Measurements from ENCODE around the gene ATXN7L3. TPM values are rescaled to one million over a fixed set of nuclear protein-coding genes. Genes with fewer than 3 reads are reported as not detected.

ATXN7L3 gene
- total and polyA plus RNA-seq, 9 of the 15 experiments (the other 6 are each of a cell fraction or from before 2014, with no cell fraction given): 0.62 to 66.1 (median 33.2) TPM

DNA sequence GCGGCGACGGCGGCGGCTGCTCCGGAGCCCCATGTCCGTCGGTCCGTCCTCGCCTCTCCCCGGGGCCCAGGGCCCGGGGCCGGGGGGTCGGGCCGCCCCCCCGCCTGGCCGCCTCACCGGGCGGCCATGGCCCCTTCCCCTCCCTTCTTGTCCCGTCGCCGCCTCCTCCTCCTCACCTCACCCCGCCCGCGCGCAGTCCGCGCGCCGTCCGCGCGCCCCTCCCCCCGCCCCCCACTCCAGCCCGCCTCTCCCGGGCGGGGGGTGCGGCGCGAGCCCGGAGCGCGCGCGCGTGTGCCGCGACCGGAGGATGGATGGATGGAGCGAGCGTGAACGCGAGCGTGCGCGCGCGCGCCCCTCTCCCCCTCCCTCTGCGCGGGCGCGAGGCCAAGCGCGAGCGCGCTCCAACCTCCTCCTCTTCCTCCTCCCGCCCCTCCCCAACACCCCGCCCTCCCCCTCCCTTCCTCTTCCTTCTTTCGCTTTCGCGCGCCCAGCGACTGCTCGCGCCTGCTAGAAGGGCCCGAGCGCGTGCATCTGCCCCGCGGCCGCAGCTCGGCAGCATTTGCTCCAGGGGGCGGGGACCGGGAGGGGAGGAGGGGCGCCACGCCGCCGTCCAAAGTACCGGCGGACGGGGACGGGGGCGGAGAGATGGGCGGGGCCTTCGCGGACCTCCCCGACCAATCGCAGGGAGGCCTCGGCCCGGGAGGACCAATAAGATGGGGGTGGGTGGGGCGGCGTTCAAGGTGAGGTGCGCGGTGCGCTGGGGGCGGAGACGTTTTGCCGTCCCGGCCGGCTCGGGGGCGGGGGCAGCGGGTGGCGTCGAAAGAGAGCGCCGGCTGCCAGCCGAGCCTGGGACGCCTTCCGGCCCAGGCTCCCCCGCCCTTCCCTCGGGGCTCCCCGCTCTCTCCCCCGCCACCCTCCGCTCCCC, at the start of gene ATXN7L3 (continued):
- TF ChIP-seq, protein P1, sequence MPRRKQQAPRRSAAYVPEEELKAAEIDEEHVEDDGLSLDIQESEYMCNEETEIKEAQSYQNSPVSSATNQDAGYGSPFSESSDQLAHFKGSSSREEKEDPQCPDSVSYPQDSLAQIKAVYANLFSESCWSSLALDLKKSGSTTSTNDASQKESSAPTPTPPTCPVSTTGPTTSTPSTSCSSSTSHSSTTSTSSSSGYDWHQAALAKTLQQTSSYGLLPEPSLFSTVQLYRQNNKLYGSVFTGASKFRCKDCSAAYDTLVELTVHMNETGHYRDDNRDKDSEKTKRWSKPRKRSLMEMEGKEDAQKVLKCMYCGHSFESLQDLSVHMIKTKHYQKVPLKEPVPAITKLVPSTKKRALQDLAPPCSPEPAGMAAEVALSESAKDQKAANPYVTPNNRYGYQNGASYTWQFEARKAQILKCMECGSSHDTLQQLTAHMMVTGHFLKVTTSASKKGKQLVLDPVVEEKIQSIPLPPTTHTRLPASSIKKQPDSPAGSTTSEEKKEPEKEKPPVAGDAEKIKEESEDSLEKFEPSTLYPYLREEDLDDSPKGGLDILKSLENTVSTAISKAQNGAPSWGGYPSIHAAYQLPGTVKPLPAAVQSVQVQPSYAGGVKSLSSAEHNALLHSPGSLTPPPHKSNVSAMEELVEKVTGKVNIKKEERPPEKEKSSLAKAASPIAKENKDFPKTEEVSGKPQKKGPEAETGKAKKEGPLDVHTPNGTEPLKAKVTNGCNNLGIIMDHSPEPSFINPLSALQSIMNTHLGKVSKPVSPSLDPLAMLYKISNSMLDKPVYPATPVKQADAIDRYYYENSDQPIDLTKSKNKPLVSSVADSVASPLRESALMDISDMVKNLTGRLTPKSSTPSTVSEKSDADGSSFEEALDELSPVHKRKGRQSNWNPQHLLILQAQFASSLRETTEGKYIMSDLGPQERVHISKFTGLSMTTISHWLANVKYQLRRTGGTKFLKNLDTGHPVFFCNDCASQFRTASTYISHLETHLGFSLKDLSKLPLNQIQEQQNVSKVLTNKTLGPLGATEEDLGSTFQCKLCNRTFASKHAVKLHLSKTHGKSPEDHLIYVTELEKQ (CRISPR knock-in tag; IDR thresholded peaks at IDR 0.05): no peak
- TF ChIP-seq GABPB1 (CRISPR knock-in tag; IDR thresholded peaks at IDR 0.05): peak; percentile 66
- no peak for TF ChIP-seq NELFE (IDR thresholded peaks at IDR 0.05; ENCODE audit: insufficient read depth, insufficient read length)
- TF ChIP-seq ZNF354B (CRISPR knock-in tag; IDR thresholded peaks at IDR 0.05): no peak
- TF ChIP-seq JUN (IDR thresholded peaks at IDR 0.05; ENCODE audit: borderline replicate concordance, low read depth, low read length): no peak
- no peak for TF ChIP-seq JUN (CRISPR knock-in tag; IDR thresholded peaks at IDR 0.05; ENCODE audit: borderline replicate concordance)
- TF ChIP-seq SPI1 (IDR thresholded peaks at IDR 0.05; ENCODE audit: borderline replicate concordance, low read depth, low read length): 0 out of 2 replicates have a peak, but pooled peaks have one; percentile 37
- no peak for TF ChIP-seq HNRNPH1 (optimal IDR thresholded peaks at IDR 0.05; ENCODE audit: low read depth, low read length)
- TF ChIP-seq POLR2H (tag; IDR thresholded peaks at IDR 0.05; ENCODE audit: low read depth): peak; percentile 63
- TF ChIP-seq SRSF7 (optimal IDR thresholded peaks at IDR 0.05; ENCODE audit: low read depth, low read length): no peak
- TF ChIP-seq, protein P2, sequence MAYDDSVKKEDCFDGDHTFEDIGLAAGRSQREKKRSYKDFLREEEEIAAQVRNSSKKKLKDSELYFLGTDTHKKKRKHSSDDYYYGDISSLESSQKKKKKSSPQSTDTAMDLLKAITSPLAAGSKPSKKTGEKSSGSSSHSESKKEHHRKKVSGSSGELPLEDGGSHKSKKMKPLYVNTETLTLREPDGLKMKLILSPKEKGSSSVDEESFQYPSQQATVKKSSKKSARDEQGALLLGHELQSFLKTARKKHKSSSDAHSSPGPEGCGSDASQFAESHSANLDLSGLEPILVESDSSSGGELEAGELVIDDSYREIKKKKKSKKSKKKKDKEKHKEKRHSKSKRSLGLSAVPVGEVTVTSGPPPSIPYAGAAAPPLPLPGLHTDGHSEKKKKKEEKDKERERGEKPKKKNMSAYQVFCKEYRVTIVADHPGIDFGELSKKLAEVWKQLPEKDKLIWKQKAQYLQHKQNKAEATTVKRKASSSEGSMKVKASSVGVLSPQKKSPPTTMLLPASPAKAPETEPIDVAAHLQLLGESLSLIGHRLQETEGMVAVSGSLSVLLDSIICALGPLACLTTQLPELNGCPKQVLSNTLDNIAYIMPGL (CRISPR knock-in tag; IDR thresholded peaks at IDR 0.05): no peak
- no peak for TF ChIP-seq SMARCE1 (IDR thresholded peaks at IDR 0.05)
- TF ChIP-seq COPS2 (conservative IDR thresholded peaks at IDR 0.05): no peak
- TF ChIP-seq, protein P3, sequence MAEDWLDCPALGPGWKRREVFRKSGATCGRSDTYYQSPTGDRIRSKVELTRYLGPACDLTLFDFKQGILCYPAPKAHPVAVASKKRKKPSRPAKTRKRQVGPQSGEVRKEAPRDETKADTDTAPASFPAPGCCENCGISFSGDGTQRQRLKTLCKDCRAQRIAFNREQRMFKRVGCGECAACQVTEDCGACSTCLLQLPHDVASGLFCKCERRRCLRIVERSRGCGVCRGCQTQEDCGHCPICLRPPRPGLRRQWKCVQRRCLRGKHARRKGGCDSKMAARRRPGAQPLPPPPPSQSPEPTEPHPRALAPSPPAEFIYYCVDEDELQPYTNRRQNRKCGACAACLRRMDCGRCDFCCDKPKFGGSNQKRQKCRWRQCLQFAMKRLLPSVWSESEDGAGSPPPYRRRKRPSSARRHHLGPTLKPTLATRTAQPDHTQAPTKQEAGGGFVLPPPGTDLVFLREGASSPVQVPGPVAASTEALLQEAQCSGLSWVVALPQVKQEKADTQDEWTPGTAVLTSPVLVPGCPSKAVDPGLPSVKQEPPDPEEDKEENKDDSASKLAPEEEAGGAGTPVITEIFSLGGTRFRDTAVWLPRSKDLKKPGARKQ (CRISPR knock-in tag; IDR thresholded peaks at IDR 0.05): no peak
- no peak for TF ChIP-seq ZZZ3 (IDR thresholded peaks at IDR 0.05)
- TF ChIP-seq ZNF57 (CRISPR knock-in tag; IDR thresholded peaks at IDR 0.05): no peak
- no peak for TF ChIP-seq ZFP36 (IDR thresholded peaks at IDR 0.05; ENCODE audit: low read depth, low read length, partially characterized antibody)
- TF ChIP-seq HDGF (IDR thresholded peaks at IDR 0.05): no peak
- TF ChIP-seq DDX20 (tag; IDR thresholded peaks at IDR 0.05; ENCODE audit: low read depth): no peak
- TF ChIP-seq PHB2 (IDR thresholded peaks at IDR 0.05; ENCODE audit: low read depth): no peak
- no peak for TF ChIP-seq ZC3H11A (IDR thresholded peaks at IDR 0.05; ENCODE audit: low read depth, low read length)
- TF ChIP-seq TCF7L2 (IDR thresholded peaks at IDR 0.05; ENCODE audit: low read depth, low read length): no peak
- TF ChIP-seq HIVEP1 (CRISPR knock-in tag; IDR thresholded peaks at IDR 0.05): no peak

Data from K562 (cell line).